GM23338 (cell line): Measurements from ENCODE around the gene REEP6. TPM values are rescaled to one million over a fixed set of nuclear protein-coding genes. Genes with fewer than 3 reads are reported as not detected.

Experiments
- ATAC-seq: fragments of 200-7000 bp; cut with Tn5 transposase; 3 replicates; pipeline ENCODE4 v1.9.1; 2020
- DNase-seq: peaks from one replicate; pipeline ENCODE4 v3.0.0-alpha.2; 2015; ENCODE audit warnings: low spot score
- H2AFZ ChIP-seq: fragments of 200-600 bp; sonication (generic); 2 replicates; pipeline ENCODE4 v1.8.0; 2016; ENCODE audit warnings: antibody characterized with exemption, mild to moderate bottlenecking, moderate library complexity
- H3F3A ChIP-seq: fragments of 200-600 bp; sonication (generic); replicated peaks from 2 replicates; pipeline ENCODE4 v1.8.0; 2017; ENCODE audit warnings: antibody characterized with exemption, mixed run types, low read depth
- H3K27ac ChIP-seq: fragments of 200-600 bp; sonication (generic); 2 replicates; pipeline ENCODE4 v1.6.1; 2016; ENCODE audit warnings: low read depth
- H3K27me3 ChIP-seq: fragments of 200-600 bp; sonication (generic); 2 replicates; pipeline ENCODE4 v1.8.0; 2016; ENCODE audit warnings: mild to moderate bottlenecking, mixed run types, moderate library complexity; ENCODE audit not compliant: insufficient read depth
- H3K36me3 ChIP-seq: fragments of 200-600 bp; sonication (generic); 2 replicates; pipeline ENCODE4 v1.8.0; 2016; ENCODE audit warnings: mild to moderate bottlenecking; ENCODE audit not compliant: insufficient read depth
- H3K4me1 ChIP-seq: fragments of 200-600 bp; sonication (generic); 2 replicates; pipeline ENCODE4 v1.8.0; 2016; ENCODE audit warnings: mild to moderate bottlenecking, moderate library complexity; ENCODE audit not compliant: insufficient read depth
- H3K4me2 ChIP-seq: fragments of 200-600 bp; sonication (generic); 2 replicates; pipeline ENCODE4 v1.7.1; 2017; ENCODE audit warnings: mixed run types
- H3K4me3 ChIP-seq: fragments of 200-600 bp; sonication (generic); 2 replicates; pipeline ENCODE4 v1.6.1; 2016; ENCODE audit warnings: mixed run types
- H3K79me2 ChIP-seq: fragments of 200-600 bp; sonication (generic); replicated peaks from 2 replicates; pipeline ENCODE4 v1.8.0; 2017; ENCODE audit warnings: mild to moderate bottlenecking; ENCODE audit not compliant: insufficient read depth
- H3K9me2 ChIP-seq: fragments of 200-600 bp; sonication (generic); 2 replicates; pipeline ENCODE4 v1.8.0; 2017; ENCODE audit not compliant: insufficient read depth
- H4K20me1 ChIP-seq: fragments of 200-600 bp; sonication (generic); replicated peaks from 2 replicates; pipeline ENCODE4 v1.8.0; 2017; ENCODE audit warnings: mild to moderate bottlenecking; ENCODE audit not compliant: insufficient read depth
- H3K27ac Mint-ChIP-seq: 2 replicates; pipeline ENCODE4 v1.8.0; 2020; ENCODE audit warnings: inconsistent platforms, mild to moderate bottlenecking, moderate library complexity, mixed read lengths
- H3K27me3 Mint-ChIP-seq: 3 replicates; pipeline ENCODE4 v1.8.0; 2022; ENCODE audit warnings: low read depth, mild to moderate bottlenecking, moderate library complexity, mixed read lengths, inconsistent platforms; ENCODE audit not compliant: insufficient read depth, poor library complexity
- H3K36me3 Mint-ChIP-seq: 3 replicates; pipeline ENCODE4 v1.8.0; 2021; ENCODE audit warnings: low read depth, mild to moderate bottlenecking, inconsistent platforms, moderate library complexity, mixed read lengths
- H3K4me1 Mint-ChIP-seq: 3 replicates; pipeline ENCODE4 v1.8.0; 2020; ENCODE audit warnings: mild to moderate bottlenecking, inconsistent platforms, mixed read lengths
- H3K4me3 Mint-ChIP-seq: 3 replicates; pipeline ENCODE4 v1.8.0; 2021; ENCODE audit warnings: moderate library complexity, mild to moderate bottlenecking, inconsistent platforms, mixed read lengths
- H3K9me3 Mint-ChIP-seq: 3 replicates; pipeline ENCODE4 v1.8.0; 2020; ENCODE audit warnings: moderate library complexity, mild to moderate bottlenecking, inconsistent platforms, mixed read lengths
- EZH2 ChIP-seq: fragments of 200-600 bp; sonication (generic); IDR thresholded peaks from one replicate; pipeline ENCODE4 v1.8.0; 2017; ENCODE audit warnings: antibody characterized with exemption, mild to moderate bottlenecking, low read depth; ENCODE audit not compliant: unreplicated experiment
- JUNB ChIP-seq: IDR thresholded peaks from one replicate; pipeline ENCODE4 v1.6.1; 2016; ENCODE audit warnings: antibody characterized with exemption; ENCODE audit not compliant: unreplicated experiment
- NANOG ChIP-seq: IDR thresholded peaks from 2 replicates; pipeline ENCODE4 v1.6.1; 2016; ENCODE audit warnings: antibody characterized with exemption, borderline replicate concordance
- POLR2AphosphoS5 ChIP-seq: IDR thresholded peaks from 2 replicates; pipeline ENCODE4 v1.6.1; 2016; ENCODE audit warnings: antibody characterized with exemption, low read depth
- REST ChIP-seq: IDR thresholded peaks from one replicate; pipeline ENCODE4 v1.6.1; 2018; ENCODE audit warnings: antibody characterized with exemption; ENCODE audit not compliant: unreplicated experiment
- STAT1 ChIP-seq: IDR thresholded peaks from one replicate; pipeline ENCODE4 v1.6.1; 2016; ENCODE audit warnings: antibody characterized with exemption; ENCODE audit not compliant: unreplicated experiment
- ZNF114 ChIP-seq: fragments of 250-450 bp; sonication (Bioruptor Pico); IDR thresholded peaks from 2 replicates; pipeline ENCODE4 v1.5.0; 2020; ENCODE audit warnings: mild to moderate bottlenecking, moderate library complexity
- ZNF331 ChIP-seq: fragments of 250-450 bp; sonication (Bioruptor Pico); IDR thresholded peaks from 2 replicates; pipeline ENCODE4 v1.5.0; 2020; ENCODE audit warnings: low read depth, mild to moderate bottlenecking, moderate library complexity
- ZNF462 ChIP-seq: fragments of 250-450 bp; sonication (Bioruptor Pico); IDR thresholded peaks from 2 replicates; pipeline ENCODE4 v1.5.0; 2020; ENCODE audit warnings: mild to moderate bottlenecking, moderate library complexity
- polyA plus RNA-seq: library from polyadenylated mRNA; unstranded; fragments of >200 nt; fragmentation: Nextera tagmentation; extraction: Ambion mirVana; gene quantifications from 2 replicates; pipeline ENCODE4 v1.2.1, GENCODE V29; 2016
- total RNA-seq: library from RNA; depleted of rRNA; stranded (reverse); fragments of >200 nt; shearing (Covaris generic); gene quantifications from 2 replicates; pipeline ENCODE4 v1.2.3, GENCODE V29; 2014

REEP6 gene
- total and polyA plus RNA-seq, 2 experiments from 2014 or later, result 15.2 to 20.0 TPM

GRCh38 chr19:1472231-1473084 lies 18.5 kb upstream of the REEP6 start:
- Histone ChIP-seq H3K4me3 (no peak overlapping the region), H3K36me3 (0 out of 2 replicates have a peak, but pooled peaks cover 4% of the 10 kb centered on the region), H3K27me3 (peaks cover 57% of the 10 kb centered on the region), H3K27ac (no peak overlapping the region), H3F3A (peaks cover 20% of the 10 kb centered on the region), H3K9me2 (no peaks in the 10 kb centered on the region), H4K20me1 (peaks cover 24% of the 10 kb centered on the region), H3K79me2 (peaks cover 7% of the 10 kb centered on the region), H3K4me2 (no peak overlapping the region; the same call in 1 of the 2 replicates), H3K4me1 (peaks cover 6% of the 10 kb centered on the region; the same call in 1 of the 2 replicates), H2AFZ (no peak overlapping the region)
- TF ChIP-seq ZNF331, result no peak
- TF ChIP-seq POLR2AphosphoS5, result no peak
- no peak for TF ChIP-seq STAT1
- TF ChIP-seq NANOG, result no peak
- no peak for TF ChIP-seq ZNF462 (CRISPR knock-in tag)
- TF ChIP-seq REST, result no peak
- no peak for TF ChIP-seq JUNB
- no peak for TF ChIP-seq ZNF114
- TF ChIP-seq EZH2, result no peak
- H3K9me3 Mint-ChIP-seq, result 0 out of 3 replicates have a peak, but pooled peaks cover 3% of the 10 kb centered on the region
- no peak overlapping the region for H3K27ac Mint-ChIP-seq
- H3K27me3 Mint-ChIP-seq, result peaks cover 42% of the 10 kb centered on the region
- ATAC-seq, result no peak
- peaks cover 5% of the 10 kb centered on the region; the same call in 2 of the 3 replicates for H3K36me3 Mint-ChIP-seq
- no peak overlapping the region for H3K4me3 Mint-ChIP-seq
- no peak for DNase-seq
- peaks cover 9% of the 10 kb centered on the region; the same call in 2 of the 3 replicates for H3K4me1 Mint-ChIP-seq
